ENCODE results near the gene FHAD1.
"Not testable (repeated sequence)": the region's sequence is repeated elsewhere in the genome, so short reads cannot be mapped to it uniquely, and the experiment has no call there.

The FHAD1 gene

GRCh38 chr1:15305468-15305770 is 58.4 kb downstream of the FHAD1 start:
- Histone ChIP-seq H3K9ac (ENCODE audit: low read length) (no peak overlapping the region), H3K27ac (ENCODE audit: low read length) (no peak overlapping the region), H3K9me3 (ENCODE audit: control insufficient read depth, low read depth, low read length) (no peaks in the 10 kb centered on the region), H3K4me1 (ENCODE audit: control insufficient read depth, low read depth, low read length) (no peaks in the 10 kb centered on the region), H3K27me3 (ENCODE audit: control insufficient read depth, insufficient read depth, low read length) (no peaks in the 10 kb centered on the region), H3K4me3 (ENCODE audit: low read length) (no peak overlapping the region), H3K36me3 (ENCODE audit: control insufficient read depth, low read depth, low read length) (no peaks in the 10 kb centered on the region)

GRCh38 chr1:15306352-15306751 is 59.3 kb downstream of the FHAD1 start:
- H3K9me3 ChIP-seq (ENCODE audit: control insufficient read depth, low read depth, low read length); H3K4me1 ChIP-seq (ENCODE audit: control insufficient read depth, low read depth, low read length); H3K27ac ChIP-seq (ENCODE audit: low read length); H3K36me3 ChIP-seq (ENCODE audit: control insufficient read depth, low read depth, low read length); H3K27me3 ChIP-seq (ENCODE audit: control insufficient read depth, insufficient read depth, low read length); H3K4me3 ChIP-seq (ENCODE audit: low read length); H3K9ac ChIP-seq (ENCODE audit: low read length): not testable (repeated sequence)

GRCh38 chr1:15308135-15308534 is 61.1 kb downstream of the FHAD1 start:
- Histone ChIP-seq H3K4me3 (ENCODE audit: low read length) (no peak overlapping the region), H3K9me3 (ENCODE audit: control insufficient read depth, low read depth, low read length) (no peaks in the 10 kb centered on the region), H3K4me1 (ENCODE audit: control insufficient read depth, low read depth, low read length) (no peaks in the 10 kb centered on the region), H3K9ac (ENCODE audit: low read length) (no peak overlapping the region), H3K27ac (ENCODE audit: low read length) (no peak overlapping the region), H3K36me3 (ENCODE audit: control insufficient read depth, low read depth, low read length) (no peaks in the 10 kb centered on the region), H3K27me3 (ENCODE audit: control insufficient read depth, insufficient read depth, low read length) (no peaks in the 10 kb centered on the region)

GRCh38 chr1:15308621-15309027 is 61.6 kb downstream of the FHAD1 start:
- no peak overlapping the region for H3K9ac ChIP-seq (ENCODE audit: low read length)
- no peaks in the 10 kb centered on the region for H3K4me1 ChIP-seq (ENCODE audit: control insufficient read depth, low read depth, low read length)
- no peaks in the 10 kb centered on the region for H3K9me3 ChIP-seq (ENCODE audit: control insufficient read depth, low read depth, low read length)
- H3K27me3 ChIP-seq (ENCODE audit: control insufficient read depth, insufficient read depth, low read length), result no peaks in the 10 kb centered on the region
- no peak overlapping the region for H3K27ac ChIP-seq (ENCODE audit: low read length)
- no peaks in the 10 kb centered on the region for H3K36me3 ChIP-seq (ENCODE audit: control insufficient read depth, low read depth, low read length)
- H3K4me3 ChIP-seq (ENCODE audit: low read length), result no peak overlapping the region

- Histone ChIP-seq H3K36me3 (ENCODE audit: control insufficient read depth, low read depth, low read length) (no peaks in the 10 kb centered on the region), H3K9ac (ENCODE audit: low read length) (no peak overlapping the region), H3K9me3 (ENCODE audit: control insufficient read depth, low read depth, low read length) (no peaks in the 10 kb centered on the region), H3K27ac (ENCODE audit: low read length) (no peak overlapping the region), H3K4me1 (ENCODE audit: control insufficient read depth, low read depth, low read length) (no peaks in the 10 kb centered on the region), H3K4me3 (ENCODE audit: low read length) (no peak overlapping the region), H3K27me3 (ENCODE audit: control insufficient read depth, insufficient read depth, low read length) (no peaks in the 10 kb centered on the region)
Observed at GRCh38 chr1:15309687-15310086, 62.7 kb downstream of the FHAD1 start.

GRCh38 chr1:15310544-15310943 is 63.5 kb downstream of the FHAD1 start:
- H3K27ac ChIP-seq (ENCODE audit: low read length), result no peak overlapping the region
- no peak overlapping the region for H3K4me3 ChIP-seq (ENCODE audit: low read length)
- H3K36me3 ChIP-seq (ENCODE audit: control insufficient read depth, low read depth, low read length), result no peaks in the 10 kb centered on the region
- H3K4me1 ChIP-seq (ENCODE audit: control insufficient read depth, low read depth, low read length), result no peaks in the 10 kb centered on the region
- no peaks in the 10 kb centered on the region for H3K9me3 ChIP-seq (ENCODE audit: control insufficient read depth, low read depth, low read length)
- no peak overlapping the region for H3K9ac ChIP-seq (ENCODE audit: low read length)
- no peaks in the 10 kb centered on the region for H3K27me3 ChIP-seq (ENCODE audit: control insufficient read depth, insufficient read depth, low read length)

GRCh38 chr1:15311122-15311822 is 64.2 kb downstream of the FHAD1 start:
- H3K27me3 ChIP-seq (ENCODE audit: control insufficient read depth, insufficient read depth, low read length), result no peaks in the 10 kb centered on the region
- no peaks in the 10 kb centered on the region for H3K4me1 ChIP-seq (ENCODE audit: control insufficient read depth, low read depth, low read length)
- no peaks in the 10 kb centered on the region for H3K9me3 ChIP-seq (ENCODE audit: control insufficient read depth, low read depth, low read length)
- H3K27ac ChIP-seq (ENCODE audit: low read length), result no peak overlapping the region
- H3K4me3 ChIP-seq (ENCODE audit: low read length), result no peak overlapping the region
- no peaks in the 10 kb centered on the region for H3K36me3 ChIP-seq (ENCODE audit: control insufficient read depth, low read depth, low read length)
- no peak overlapping the region for H3K9ac ChIP-seq (ENCODE audit: low read length)

GRCh38 chr1:15311880-15312279 is 64.9 kb downstream of the FHAD1 start:
- Histone ChIP-seq H3K36me3 (ENCODE audit: control insufficient read depth, low read depth, low read length) (no peaks in the 10 kb centered on the region), H3K9me3 (ENCODE audit: control insufficient read depth, low read depth, low read length) (no peaks in the 10 kb centered on the region), H3K9ac (ENCODE audit: low read length) (no peak overlapping the region), H3K27ac (ENCODE audit: low read length) (no peak overlapping the region), H3K27me3 (ENCODE audit: control insufficient read depth, insufficient read depth, low read length) (no peaks in the 10 kb centered on the region), H3K4me3 (ENCODE audit: low read length) (no peak overlapping the region), H3K4me1 (ENCODE audit: control insufficient read depth, low read depth, low read length) (no peaks in the 10 kb centered on the region)

GRCh38 chr1:15312626-15313411 is 65.8 kb downstream of the FHAD1 start:
- Histone ChIP-seq H3K9me3 (ENCODE audit: control insufficient read depth, low read depth, low read length) (no peaks in the 10 kb centered on the region), H3K36me3 (ENCODE audit: control insufficient read depth, low read depth, low read length) (no peaks in the 10 kb centered on the region), H3K27me3 (ENCODE audit: control insufficient read depth, insufficient read depth, low read length) (no peaks in the 10 kb centered on the region), H3K27ac (ENCODE audit: low read length) (no peak overlapping the region), H3K4me1 (ENCODE audit: control insufficient read depth, low read depth, low read length) (no peaks in the 10 kb centered on the region), H3K4me3 (ENCODE audit: low read length) (no peak overlapping the region), H3K9ac (ENCODE audit: low read length) (no peak overlapping the region)

- H3K36me3 ChIP-seq (ENCODE audit: control insufficient read depth, low read depth, low read length), result no peaks in the 10 kb centered on the region
- no peak overlapping the region for H3K9ac ChIP-seq (ENCODE audit: low read length)
- H3K9me3 ChIP-seq (ENCODE audit: control insufficient read depth, low read depth, low read length), result no peaks in the 10 kb centered on the region
- H3K4me1 ChIP-seq (ENCODE audit: control insufficient read depth, low read depth, low read length), result no peaks in the 10 kb centered on the region
- H3K27ac ChIP-seq (ENCODE audit: low read length), result no peak overlapping the region
- H3K4me3 ChIP-seq (ENCODE audit: low read length), result no peak overlapping the region
- H3K27me3 ChIP-seq (ENCODE audit: control insufficient read depth, insufficient read depth, low read length), result no peaks in the 10 kb centered on the region
Observed at GRCh38 chr1:15314328-15315281, 67.6 kb downstream of the FHAD1 start.

- Histone ChIP-seq H3K4me3 (ENCODE audit: low read length) (no peak overlapping the region), H3K27ac (ENCODE audit: low read length) (no peak overlapping the region), H3K27me3 (ENCODE audit: control insufficient read depth, insufficient read depth, low read length) (no peaks in the 10 kb centered on the region), H3K36me3 (ENCODE audit: control insufficient read depth, low read depth, low read length) (no peaks in the 10 kb centered on the region), H3K9ac (ENCODE audit: low read length) (no peak overlapping the region), H3K4me1 (ENCODE audit: control insufficient read depth, low read depth, low read length) (no peaks in the 10 kb centered on the region), H3K9me3 (ENCODE audit: control insufficient read depth, low read depth, low read length) (no peaks in the 10 kb centered on the region)
Observed at GRCh38 chr1:15315815-15316214, 68.8 kb downstream of the FHAD1 start.

Measured in iPS-18a (cell line).